Measurements from ENCODE around the gene SPAG8. TPM values are rescaled to one million over a fixed set of nuclear protein-coding genes. Genes with fewer than 3 reads are reported as not detected.

SPAG8 gene
- total and polyA plus RNA-seq, 2 experiments from 2014 or later: 0.10 to 0.63 TPM

- H3K4me3 ChIP-seq: no peak overlapping the region
- no peaks in the 10 kb centered on the region for H3K9me2 ChIP-seq (replicated peaks; ENCODE audit: insufficient read depth)
- H3K27me3 ChIP-seq: no peaks in the 10 kb centered on the region
- no peak for DNase-seq (ENCODE audit: low spot score)
- no peak overlapping the region for H2AFZ ChIP-seq
- no peak for TF ChIP-seq EZH2phosphoT487 (IDR thresholded peaks at IDR 0.05; ENCODE audit: low read depth, severe bottlenecking, unreplicated experiment)
- TF ChIP-seq EZH2 (IDR thresholded peaks at IDR 0.05; ENCODE audit: borderline replicate concordance): no peak
- TF ChIP-seq CTCF (IDR thresholded peaks at IDR 0.05; ENCODE audit: poor library complexity): no peak
- H3K36me3 ChIP-seq (replicated peaks; ENCODE audit: insufficient read depth, low read depth): no peaks in the 10 kb centered on the region
- H3K27ac ChIP-seq: no peak overlapping the region
- no peaks in the 10 kb centered on the region for H3K9me3 ChIP-seq (ENCODE audit: low read depth)
- H4K20me1 ChIP-seq (ENCODE audit: insufficient read depth, poor library complexity, severe bottlenecking): no peaks in the 10 kb centered on the region
- H3K4me2 ChIP-seq: no peak overlapping the region
- no peaks in the 10 kb centered on the region for H3K4me1 ChIP-seq (ENCODE audit: insufficient read depth)
- H3K79me2 ChIP-seq: no peaks in the 10 kb centered on the region
Measured at GRCh38 chr9:35822926-35823325, 10.9 kb upstream of the SPAG8 start.

GRCh38 chr9:35820076-35820475 is 8.0 kb upstream of the SPAG8 start:
- Histone ChIP-seq H3K4me1 (ENCODE audit: insufficient read depth) (no peaks in the 10 kb centered on the region), H3K4me2 (no peak overlapping the region), H3K27me3 (no peaks in the 10 kb centered on the region), H3K79me2 (no peaks in the 10 kb centered on the region), H4K20me1 (ENCODE audit: insufficient read depth, poor library complexity, severe bottlenecking) (no peaks in the 10 kb centered on the region), H3K9me2 (replicated peaks; ENCODE audit: insufficient read depth) (no peaks in the 10 kb centered on the region), H3K36me3 (replicated peaks; ENCODE audit: insufficient read depth, low read depth) (no peaks in the 10 kb centered on the region), H3K4me3 (no peak overlapping the region), H3K27ac (no peak overlapping the region), H2AFZ (no peak overlapping the region), H3K9me3 (ENCODE audit: low read depth) (no peaks in the 10 kb centered on the region)
- no peak for TF ChIP-seq EZH2phosphoT487 (IDR thresholded peaks at IDR 0.05; ENCODE audit: low read depth, severe bottlenecking, unreplicated experiment)
- no peak for TF ChIP-seq EZH2 (IDR thresholded peaks at IDR 0.05; ENCODE audit: borderline replicate concordance)
- no peak for TF ChIP-seq CTCF (IDR thresholded peaks at IDR 0.05; ENCODE audit: poor library complexity)
- DNase-seq (ENCODE audit: low spot score): no peak

GRCh38 chr9:35818341-35818740 is 6.3 kb upstream of the SPAG8 start:
- H3K27me3 ChIP-seq: no peaks in the 10 kb centered on the region
- no peaks in the 10 kb centered on the region for H4K20me1 ChIP-seq (ENCODE audit: insufficient read depth, poor library complexity, severe bottlenecking)
- no peak for DNase-seq (ENCODE audit: low spot score)
- H3K9me3 ChIP-seq (ENCODE audit: low read depth): no peaks in the 10 kb centered on the region
- 86% methylated on average over 3 of the region's 3 CpGs for WGBS (ENCODE audit: low lambda C conversion rate, missing lambda C conversion rate)
- peaks cover 7% of the 10 kb centered on the region for H3K4me1 ChIP-seq (ENCODE audit: insufficient read depth)
- H3K9me2 ChIP-seq (replicated peaks; ENCODE audit: insufficient read depth): no peaks in the 10 kb centered on the region
- no peaks in the 10 kb centered on the region for H3K79me2 ChIP-seq
- no peak overlapping the region for H2AFZ ChIP-seq
- no peak overlapping the region for H3K4me3 ChIP-seq
- H3K27ac ChIP-seq: no peak overlapping the region
- no peaks in the 10 kb centered on the region for H3K36me3 ChIP-seq (replicated peaks; ENCODE audit: insufficient read depth, low read depth)
- TF ChIP-seq CTCF (IDR thresholded peaks at IDR 0.05; ENCODE audit: poor library complexity) (no peak), EZH2 (IDR thresholded peaks at IDR 0.05; ENCODE audit: borderline replicate concordance) (no peak)
- no peak overlapping the region for H3K4me2 ChIP-seq

- peaks cover 2% of the 10 kb centered on the region for H3K79me2 ChIP-seq
- no peak overlapping the region for H3K4me2 ChIP-seq
- no peak overlapping the region for H3K27ac ChIP-seq
- H4K20me1 ChIP-seq (ENCODE audit: insufficient read depth, poor library complexity, severe bottlenecking): no peaks in the 10 kb centered on the region
- no peaks in the 10 kb centered on the region for H3K27me3 ChIP-seq
- peaks cover 10% of the 10 kb centered on the region for H3K4me1 ChIP-seq (ENCODE audit: insufficient read depth)
- no peak overlapping the region for H3K4me3 ChIP-seq
- H2AFZ ChIP-seq: no peak overlapping the region
- no peaks in the 10 kb centered on the region for H3K36me3 ChIP-seq (replicated peaks; ENCODE audit: insufficient read depth, low read depth)
- H3K9me2 ChIP-seq (replicated peaks; ENCODE audit: insufficient read depth): no peaks in the 10 kb centered on the region
- H3K9me3 ChIP-seq (ENCODE audit: low read depth): no peaks in the 10 kb centered on the region
- WGBS (ENCODE audit: low lambda C conversion rate, missing lambda C conversion rate): 63% methylated on average over 1 of the region's 1 CpG
- no peak for DNase-seq (ENCODE audit: low spot score)
- TF ChIP-seq EZH2 (IDR thresholded peaks at IDR 0.05; ENCODE audit: borderline replicate concordance): no peak
- TF ChIP-seq CTCF (IDR thresholded peaks at IDR 0.05; ENCODE audit: poor library complexity): no peak
- no peak for TF ChIP-seq EZH2phosphoT487 (IDR thresholded peaks at IDR 0.05; ENCODE audit: low read depth, severe bottlenecking, unreplicated experiment)
Measured at GRCh38 chr9:35816708-35817107, 4.6 kb upstream of the SPAG8 start.
